OCI-LY1 (cell line): ENCODE results near the gene NSD2.

Experiments
- EZH2 ChIP-seq: fragments of 200-600 bp; sonication (generic), shearing (Covaris generic); IDR thresholded peaks from 2 replicates; pipeline ENCODE4 v1.8.0; 2017; ENCODE audit warnings: borderline replicate concordance, mixed run types, mild to moderate bottlenecking, antibody characterized with exemption, low read length, moderate library complexity, mixed read lengths
- TF ChIP-seq, protein P1 (sequence below): fragments of 200-600 bp; sonication (generic), shearing (Covaris generic); IDR thresholded peaks from 2 replicates; pipeline ENCODE4 v1.5.1; 2017; ENCODE audit warnings: mild to moderate bottlenecking, antibody characterized with exemption, low read length, moderate library complexity, mixed read lengths

DNA sequence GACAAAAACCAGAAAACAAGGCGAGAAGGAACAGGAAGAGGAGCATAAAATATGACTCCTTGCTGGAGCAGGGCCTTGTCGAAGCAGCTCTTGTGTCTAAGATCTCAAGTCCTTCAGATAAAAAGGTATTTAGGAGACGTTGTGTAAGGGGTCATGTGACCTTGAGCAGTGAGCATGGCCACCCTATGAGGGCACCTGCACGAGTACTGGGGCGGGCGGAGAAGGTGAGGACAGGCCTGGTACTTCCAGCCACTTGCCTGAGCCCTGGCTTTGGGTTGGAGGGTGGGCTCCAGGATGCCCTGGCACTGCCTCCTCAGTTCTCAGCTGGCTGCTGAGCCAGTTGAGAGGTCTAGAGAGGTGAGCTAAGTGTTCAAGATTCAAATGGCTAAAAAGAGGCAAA is 29.9 kb downstream of the NSD2 start:
- TF ChIP-seq, protein P1, sequence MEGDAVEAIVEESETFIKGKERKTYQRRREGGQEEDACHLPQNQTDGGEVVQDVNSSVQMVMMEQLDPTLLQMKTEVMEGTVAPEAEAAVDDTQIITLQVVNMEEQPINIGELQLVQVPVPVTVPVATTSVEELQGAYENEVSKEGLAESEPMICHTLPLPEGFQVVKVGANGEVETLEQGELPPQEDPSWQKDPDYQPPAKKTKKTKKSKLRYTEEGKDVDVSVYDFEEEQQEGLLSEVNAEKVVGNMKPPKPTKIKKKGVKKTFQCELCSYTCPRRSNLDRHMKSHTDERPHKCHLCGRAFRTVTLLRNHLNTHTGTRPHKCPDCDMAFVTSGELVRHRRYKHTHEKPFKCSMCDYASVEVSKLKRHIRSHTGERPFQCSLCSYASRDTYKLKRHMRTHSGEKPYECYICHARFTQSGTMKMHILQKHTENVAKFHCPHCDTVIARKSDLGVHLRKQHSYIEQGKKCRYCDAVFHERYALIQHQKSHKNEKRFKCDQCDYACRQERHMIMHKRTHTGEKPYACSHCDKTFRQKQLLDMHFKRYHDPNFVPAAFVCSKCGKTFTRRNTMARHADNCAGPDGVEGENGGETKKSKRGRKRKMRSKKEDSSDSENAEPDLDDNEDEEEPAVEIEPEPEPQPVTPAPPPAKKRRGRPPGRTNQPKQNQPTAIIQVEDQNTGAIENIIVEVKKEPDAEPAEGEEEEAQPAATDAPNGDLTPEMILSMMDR = no peak
- TF ChIP-seq EZH2 = no peak
